ENCODE data around the gene PDCD7.

DNA sequence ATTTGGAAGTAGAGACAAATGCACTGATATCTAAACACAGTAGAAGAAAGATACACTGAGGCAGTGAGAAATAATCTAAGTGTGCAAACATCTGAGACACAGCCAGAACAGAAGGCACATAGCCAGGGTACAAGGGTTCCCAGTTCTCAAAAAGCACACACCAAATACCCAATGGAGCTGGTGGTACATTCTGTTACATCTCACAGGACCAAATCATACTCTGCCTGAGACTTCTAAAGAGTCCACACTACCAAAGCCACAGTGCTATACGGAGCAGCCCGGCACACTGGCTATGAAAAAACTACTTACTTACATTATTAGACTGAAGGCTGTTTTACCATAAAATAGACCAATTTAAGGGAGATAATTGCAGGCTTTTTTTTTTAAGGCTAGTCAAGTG, 32.3 kb upstream of the PDCD7 start:
- TF ChIP-seq CTCF (IDR thresholded peaks at IDR 0.05) (no peak), POLR2A (IDR thresholded peaks at IDR 0.05) (no peak)
